Astrocyte (in vitro differentiated cells and primary cell): ENCODE data around the gene PLLP. TPM values are rescaled to one million over a fixed set of nuclear protein-coding genes. Genes with fewer than 3 reads are reported as not detected.

Experiments used
- DNase-seq: peaks from one replicate; pipeline ENCODE4 v3.0.0-alpha.2; 2010; ENCODE audit warnings: low read depth
- FAIRE-seq: peaks from 2 replicates; lab custom pipeline; 2011; peaks lifted over from hg19 to GRCh38; lab: Jason Lieb, UNC
- H2AFZ ChIP-seq: 2 replicates; pipeline ENCODE4 v1.6.0; 2012; ENCODE audit warnings: low read depth, low read length, inconsistent platforms
- H3K27ac ChIP-seq: 2 replicates; pipeline ENCODE4 v1.5.1; 2011; ENCODE audit warnings: low read depth, low read length, inconsistent platforms
- H3K27me3 ChIP-seq: 2 replicates; pipeline ENCODE4 v1.6.0; 2011; ENCODE audit warnings: low read length, inconsistent platforms; ENCODE audit not compliant: insufficient read depth
- H3K36me3 ChIP-seq: 2 replicates; pipeline ENCODE4 v1.5.1; 2011; ENCODE audit warnings: low read length, inconsistent platforms; ENCODE audit not compliant: insufficient read depth
- H3K4me1 ChIP-seq: 2 replicates; pipeline ENCODE4 v1.5.1; 2011; ENCODE audit warnings: low read length, inconsistent platforms; ENCODE audit not compliant: insufficient read depth
- H3K4me2 ChIP-seq: 2 replicates; pipeline ENCODE4 v1.6.0; 2012; ENCODE audit warnings: low read length, inconsistent platforms
- H3K4me3 ChIP-seq: 2 replicates; pipeline ENCODE4 v1.5.1; 2011; ENCODE audit warnings: low read depth, mild to moderate bottlenecking, low read length, inconsistent platforms; ENCODE audit not compliant: insufficient read depth
- H3K79me2 ChIP-seq: 2 replicates; pipeline ENCODE4 v1.6.0; 2012; ENCODE audit warnings: mild to moderate bottlenecking, low read length, inconsistent platforms; ENCODE audit not compliant: insufficient read depth
- H3K9ac ChIP-seq: 2 replicates; pipeline ENCODE4 v1.6.0; 2012; ENCODE audit warnings: mild to moderate bottlenecking, low read length, inconsistent platforms
- H3K9me3 ChIP-seq: 2 replicates; pipeline ENCODE4 v1.5.1; 2012; ENCODE audit warnings: low read depth, mild to moderate bottlenecking, low read length, inconsistent platforms; ENCODE audit not compliant: insufficient read depth
- H4K20me1 ChIP-seq: 2 replicates; pipeline ENCODE4 v1.6.0; 2012; ENCODE audit warnings: low read length, inconsistent platforms; ENCODE audit not compliant: insufficient read depth
- H3K27ac Mint-ChIP-seq: one replicate; pipeline ENCODE4 v1.8.0; 2021; ENCODE audit warnings: mild to moderate bottlenecking, mixed read lengths; ENCODE audit not compliant: unreplicated experiment
- H3K27me3 Mint-ChIP-seq: one replicate; pipeline ENCODE4 v1.8.0; 2021; ENCODE audit warnings: low read depth, mixed read lengths; ENCODE audit not compliant: unreplicated experiment
- H3K36me3 Mint-ChIP-seq: one replicate; pipeline ENCODE4 v1.8.0; 2021; ENCODE audit warnings: low read depth, mixed read lengths; ENCODE audit not compliant: unreplicated experiment
- H3K4me1 Mint-ChIP-seq: one replicate; pipeline ENCODE4 v1.8.0; 2021; ENCODE audit warnings: low read depth, mixed read lengths; ENCODE audit not compliant: unreplicated experiment
- H3K4me3 Mint-ChIP-seq: one replicate; pipeline ENCODE4 v1.8.0; 2021; ENCODE audit warnings: mild to moderate bottlenecking, moderate library complexity, mixed read lengths; ENCODE audit not compliant: unreplicated experiment
- H3K9me3 Mint-ChIP-seq: one replicate; pipeline ENCODE4 v1.8.0; 2021; ENCODE audit warnings: mild to moderate bottlenecking, mixed read lengths; ENCODE audit not compliant: unreplicated experiment
- CTCF ChIP-seq: IDR thresholded peaks from 2 replicates; pipeline ENCODE4 v1.5.1; 2011; ENCODE audit warnings: low read depth, mild to moderate bottlenecking, inconsistent platforms, low read length, moderate library complexity; ENCODE audit not compliant: insufficient read depth
- EZH2 ChIP-seq: IDR thresholded peaks from 2 replicates; pipeline ENCODE4 v1.6.1; 2012; ENCODE audit warnings: mild to moderate bottlenecking, low read length, inconsistent platforms; ENCODE audit not compliant: insufficient read depth
- total RNA-seq: library from RNA; stranded (reverse); gene quantifications from 2 replicates; pipeline ENCODE4 v1.2.1, GENCODE V29; 2021

Gene PLLP
- total RNA-seq, 1 donor from 2014 or later: 0.93 TPM

- Histone ChIP-seq H3K4me2 (peak within 1 kb of the TSS; percentile 87), H3K27me3 (no peaks in the 10 kb centered on the region), H3K4me3 (peak within 1 kb of the TSS; percentile 81), H3K9ac (peak within 1 kb of the TSS; percentile 95), H3K79me2 (peaks cover 12% of the 10 kb centered on the region), H4K20me1 (peaks cover 7% of the 10 kb centered on the region), H2AFZ (peak within 1 kb of the TSS; percentile 79), H3K4me1 (peaks cover 10% of the 10 kb centered on the region), H3K27ac (peak within 1 kb of the TSS; percentile 88), H3K36me3 (peaks cover 21% of the 10 kb centered on the region), H3K9me3 (no peaks in the 10 kb centered on the region)
- H3K9me3 Mint-ChIP-seq: no peaks in the 10 kb centered on the region
- H3K4me1 Mint-ChIP-seq: no peaks in the 10 kb centered on the region
- peak within 1 kb of the TSS; percentile 90 for H3K27ac Mint-ChIP-seq
- TF ChIP-seq CTCF (no peak), EZH2 (no peak)
- peak within 1 kb of the TSS; percentile 90 for H3K4me3 Mint-ChIP-seq
- no peaks in the 10 kb centered on the region for H3K27me3 Mint-ChIP-seq
- DNase-seq (peak; percentile 96), FAIRE-seq (no peak)
- peaks cover 15% of the 10 kb centered on the region for H3K36me3 Mint-ChIP-seq
Observed at GRCh38 chr16:57244767-57245471, 39.6 kb downstream of the PLLP start, which contains the start of gene ARL2BP. Gene ARL2BP, plus strand, starts transcription at chr16:57245259. Its CDS starts 109 bp downstream, at chr16:57245368.

GRCh38 chr16:57244463-57244766 lies 40.1 kb downstream of the PLLP start:
- TF ChIP-seq CTCF (no peak), EZH2 (no peak)
- Mint-ChIP-seq H3K27ac (peak overlapping the region; percentile 90), H3K9me3 (no peaks in the 10 kb centered on the region), H3K27me3 (no peaks in the 10 kb centered on the region), H3K4me3 (peak overlapping the region; percentile 85), H3K4me1 (no peaks in the 10 kb centered on the region), H3K36me3 (peaks cover 12% of the 10 kb centered on the region)
- H3K79me2 ChIP-seq: peaks cover 12% of the 10 kb centered on the region
- peak overlapping the region; percentile 77 for H3K27ac ChIP-seq
- no peaks in the 10 kb centered on the region for H3K9me3 ChIP-seq
- H2AFZ ChIP-seq: peak overlapping the region; percentile 79
- no peak for FAIRE-seq
- DNase-seq: no peak
- H3K4me3 ChIP-seq: peak overlapping the region; percentile 81
- peak overlapping the region; percentile 87 for H3K4me2 ChIP-seq
- peaks cover 10% of the 10 kb centered on the region for H3K4me1 ChIP-seq
- peaks cover 7% of the 10 kb centered on the region for H4K20me1 ChIP-seq
- H3K36me3 ChIP-seq: peaks cover 19% of the 10 kb centered on the region
- H3K9ac ChIP-seq: peak overlapping the region; percentile 95
- H3K27me3 ChIP-seq: no peaks in the 10 kb centered on the region

- Mint-ChIP-seq H3K27ac (no peak overlapping the region), H3K4me3 (no peak overlapping the region), H3K9me3 (no peaks in the 10 kb centered on the region), H3K27me3 (no peaks in the 10 kb centered on the region), H3K4me1 (no peaks in the 10 kb centered on the region), H3K36me3 (peaks cover 20% of the 10 kb centered on the region)
- no peak for DNase-seq
- H3K79me2 ChIP-seq: peaks cover 12% of the 10 kb centered on the region
- H2AFZ ChIP-seq: no peak overlapping the region
- H3K9ac ChIP-seq: no peak overlapping the region
- H4K20me1 ChIP-seq: peaks cover 6% of the 10 kb centered on the region
- FAIRE-seq: no peak
- no peak overlapping the region for H3K27ac ChIP-seq
- no peak overlapping the region for H3K4me2 ChIP-seq
- H3K4me1 ChIP-seq: peaks cover 10% of the 10 kb centered on the region
- H3K36me3 ChIP-seq: peaks cover 18% of the 10 kb centered on the region
- H3K4me3 ChIP-seq: no peak overlapping the region
- no peaks in the 10 kb centered on the region for H3K27me3 ChIP-seq
- TF ChIP-seq EZH2 (no peak), CTCF (no peak)
- no peaks in the 10 kb centered on the region for H3K9me3 ChIP-seq
Observed at GRCh38 chr16:57242650-57243049, 41.8 kb downstream of the PLLP start.
